CD4-positive, alpha-beta T cell (primary cell): ENCODE results near the gene PLEKHG3. TPM values are rescaled to one million over a fixed set of nuclear protein-coding genes. Genes with fewer than 3 reads are reported as not detected.

ENCODE experiments used
- ATAC-seq: fragments of 200-7000 bp; cut with Tn5 transposase; one replicate; pipeline ENCODE4 v1.10.0; 2022; ENCODE audit warnings: mild to moderate bottlenecking; ENCODE audit not compliant: poor library complexity
- CTCF ChIA-PET: fragments of 350-600 bp; sonication (Branson Sonifier 250); formaldehyde crosslinking; loops from one replicate; lab custom pipeline; 2021; ENCODE audit warnings: antibody characterized with exemption, inconsistent platforms; lab: Charles Lee
- POLR2A ChIA-PET: fragments of 350-600 bp; sonication (Branson Sonifier 250); formaldehyde crosslinking; loops from one replicate; lab custom pipeline; 2021; ENCODE audit warnings: antibody characterized with exemption, inconsistent platforms; lab: Charles Lee
- DNase-seq, 14 experiments: peaks; one replicate each; pipeline ENCODE4 v3.0.0-alpha.2; 2013 to 2020; ENCODE audit warnings: mixed read lengths in 2 of 14
- H3K27ac ChIP-seq, 2 donors: one replicate each; pipeline versions ENCODE4 v1.5.1 to v1.7.0; 2013; ENCODE audit warnings: low read length in 2 of 2, low read depth in 1 of 2, mild to moderate bottlenecking in 1 of 2
- H3K27me3 ChIP-seq, 2 experiments: 1 replicate in 1 of 2; 2 replicates in 1 of 2; pipeline versions ENCODE4 v1.6.1 to v1.7.0; 2013; ENCODE audit warnings: low read length in 2 of 2, control low read depth in 1 of 2, mild to moderate bottlenecking in 1 of 2, moderate library complexity in 1 of 2; ENCODE audit not compliant: insufficient read depth in 2 of 2, control insufficient read depth in 1 of 2
- H3K36me3 ChIP-seq: one replicate; pipeline ENCODE4 v1.6.1; 2013; ENCODE audit warnings: low read length, control low read depth; ENCODE audit not compliant: insufficient read depth
- H3K4me1 ChIP-seq: one replicate; pipeline ENCODE4 v1.6.1; 2013; ENCODE audit warnings: low read length, control low read depth; ENCODE audit not compliant: insufficient read depth
- H3K4me3 ChIP-seq: one replicate; pipeline ENCODE4 v1.5.1; 2013; ENCODE audit warnings: mild to moderate bottlenecking, low read length, moderate library complexity
- H3K9me3 ChIP-seq, 2 experiments: 1 replicate in 1 of 2; 2 replicates in 1 of 2; pipeline versions ENCODE4 v1.6.1 to v1.7.0; 2013; ENCODE audit warnings: low read length in 2 of 2, mild to moderate bottlenecking in 2 of 2, control low read depth in 1 of 2, moderate library complexity in 1 of 2; ENCODE audit not compliant: control insufficient read depth in 1 of 2, insufficient read depth in 1 of 2
- H3K27ac Mint-ChIP-seq: one replicate; pipeline ENCODE4 v1.8.0; 2020; ENCODE audit warnings: mixed read lengths
- H3K27me3 Mint-ChIP-seq: one replicate; pipeline ENCODE4 v1.8.0; 2021; ENCODE audit warnings: mixed read lengths
- H3K36me3 Mint-ChIP-seq: one replicate; pipeline ENCODE4 v1.8.0; 2021; ENCODE audit warnings: low read depth, mixed read lengths
- H3K4me1 Mint-ChIP-seq: one replicate; pipeline ENCODE4 v1.8.0; 2021; ENCODE audit warnings: low read depth, mixed read lengths
- H3K4me3 Mint-ChIP-seq: one replicate; pipeline ENCODE4 v1.8.0; 2020; ENCODE audit warnings: mild to moderate bottlenecking, mixed read lengths
- H3K9me3 Mint-ChIP-seq: one replicate; pipeline ENCODE4 v1.8.0; 2020; ENCODE audit warnings: mixed read lengths
- CTCF ChIP-seq: fragments of 200-600 bp; IDR thresholded peaks from one replicate; pipeline ENCODE4 v1.8.0; 2022; ENCODE audit warnings: antibody characterized with exemption, mild to moderate bottlenecking
- intact Hi-C, 2 experiments: fragments of 100-400 bp; cut with DNase I in 1 of 2; cut with micrococcal nuclease in 1 of 2; formaldehyde crosslinking; loops; one replicate each; pipeline versions ENCODE4 v1.15.1 to v1.9.0; 2023 to 2025; cut with DNase I, micrococcal nuclease
- total RNA-seq, 174 experiments: library from RNA in 2 of 174; stranded (reverse) in 2 of 174; gene quantifications; one replicate each; pipeline ENCODE4 v1.2.3 and lab custom pipeline; 2021 to 2026

PLEKHG3 gene
- total RNA-seq, 2 experiments from 2014 or later, result 12.1 to 13.3 TPM

- peaks cover 55% of the 10 kb centered on the region for H3K4me1 Mint-ChIP-seq
- peak overlapping the region; percentile 72 for H3K27ac Mint-ChIP-seq
- Histone ChIP-seq H3K36me3 (no peaks in the 10 kb centered on the region), H3K9me3 (peaks cover 0 to 3% of the 10 kb centered on the region in 2 experiments), H3K27ac (peak overlapping the region; percentile 48 to 63), H3K27me3 (peaks cover 5 to 35% of the 10 kb centered on the region in 2 experiments), H3K4me1 (peaks cover 70% of the 10 kb centered on the region), H3K4me3 (peak overlapping the region; percentile 66)
- peaks cover 48% of the 10 kb centered on the region for H3K27me3 Mint-ChIP-seq
- POLR2A ChIA-PET, result interaction anchor here (2.0 kb wide), 1 partner anchor 23 kb away, joined by 6 read pairs; no protein-coding TSS in a partner anchor
- intact Hi-C loops, result loop anchor here (2.0 to 5.0 kb wide), 2 partner anchors 18 to 52 kb away; no protein-coding TSS in a partner anchor
- no peak for TF ChIP-seq CTCF
- peak overlapping the region; percentile 87 for H3K4me3 Mint-ChIP-seq
- H3K9me3 Mint-ChIP-seq, result no peaks in the 10 kb centered on the region
- H3K36me3 Mint-ChIP-seq, result no peaks in the 10 kb centered on the region
- DNase-seq (peak in 3 of 14 experiments; percentile 13 to 39 (median 34)), ATAC-seq (no peak)
- CTCF ChIA-PET, result interaction anchor here (2.1 kb wide), 1 partner anchor 187 kb away, joined by 4 read pairs; no protein-coding TSS in a partner anchor
Measured at GRCh38 chr14:64704743-64705380, 638 bp downstream of the PLEKHG3 start.

GRCh38 chr14:64705381-64706118 is 1.3 kb downstream of the PLEKHG3 start:
- DNase-seq, result peak in 4 of 14 experiments; percentile 21 to 82 (median 56)
- Mint-ChIP-seq H3K4me3 (peak overlapping the region; percentile 87), H3K9me3 (no peaks in the 10 kb centered on the region), H3K36me3 (no peaks in the 10 kb centered on the region), H3K27me3 (peaks cover 42% of the 10 kb centered on the region), H3K27ac (peak overlapping the region; percentile 72), H3K4me1 (peaks cover 59% of the 10 kb centered on the region)
- CTCF ChIA-PET, result no interaction called here
- H3K9me3 ChIP-seq, result peaks cover 0 to 3% of the 10 kb centered on the region in 2 experiments
- H3K4me3 ChIP-seq, result peak overlapping the region; percentile 66
- H3K27ac ChIP-seq, result peak overlapping the region; percentile 48 to 63
- no peak for ATAC-seq
- peaks cover 5 to 35% of the 10 kb centered on the region in 2 experiments for H3K27me3 ChIP-seq
- no peaks in the 10 kb centered on the region for H3K36me3 ChIP-seq
- peaks cover 77% of the 10 kb centered on the region for H3K4me1 ChIP-seq
- TF ChIP-seq CTCF, result no peak
- intact Hi-C loops, result loop anchor here (2.0 to 5.0 kb wide), 2 partner anchors 17 to 52 kb away; no protein-coding TSS in a partner anchor
- POLR2A ChIA-PET, result interaction anchor here (1.0 to 2.0 kb wide), 2 partner anchors 20 to 23 kb away, joined by 3 to 6 read pairs; no protein-coding TSS in a partner anchor

- POLR2A ChIA-PET, result interaction anchor here (1.0 to 2.0 kb wide), 3 partner anchors 10 to 22 kb away, joined by 3 to 6 read pairs (median 5); no protein-coding TSS in a partner anchor
- Histone ChIP-seq H3K27me3 (peaks cover 5 to 30% of the 10 kb centered on the region in 2 experiments), H3K9me3 (peaks cover 0 to 3% of the 10 kb centered on the region in 2 experiments), H3K4me3 (peak overlapping the region; percentile 66), H3K36me3 (no peaks in the 10 kb centered on the region), H3K4me1 (peaks cover 83% of the 10 kb centered on the region), H3K27ac (peak overlapping the region; percentile 48 to 63)
- CTCF ChIA-PET, result no interaction called here
- Mint-ChIP-seq H3K36me3 (no peaks in the 10 kb centered on the region), H3K9me3 (no peaks in the 10 kb centered on the region), H3K4me3 (peak overlapping the region; percentile 87), H3K4me1 (peaks cover 59% of the 10 kb centered on the region), H3K27me3 (peaks cover 38% of the 10 kb centered on the region), H3K27ac (peak overlapping the region; percentile 72)
- intact Hi-C loops, result loop anchor here in 1 of 2 experiments (5.0 kb wide), 1 partner anchor 51 kb away; no protein-coding TSS in a partner anchor
- TF ChIP-seq CTCF, result no peak
- DNase-seq (no peak), ATAC-seq (no peak)
Measured at GRCh38 chr14:64706119-64706592, 1.9 kb downstream of the PLEKHG3 start.
